ELF-1 (cell line): ENCODE measurements around the gene TMEM184A.

Source experiments
- DNase-seq: peaks from one replicate; pipeline ENCODE4 v3.0.0-alpha.2; 2016; ENCODE audit warnings: low read depth, low spot score

Gene TMEM184A

GRCh38 chr7:1552200-1552599, 3.8 kb downstream of the TMEM184A start:
- no peak for DNase-seq

DNA sequence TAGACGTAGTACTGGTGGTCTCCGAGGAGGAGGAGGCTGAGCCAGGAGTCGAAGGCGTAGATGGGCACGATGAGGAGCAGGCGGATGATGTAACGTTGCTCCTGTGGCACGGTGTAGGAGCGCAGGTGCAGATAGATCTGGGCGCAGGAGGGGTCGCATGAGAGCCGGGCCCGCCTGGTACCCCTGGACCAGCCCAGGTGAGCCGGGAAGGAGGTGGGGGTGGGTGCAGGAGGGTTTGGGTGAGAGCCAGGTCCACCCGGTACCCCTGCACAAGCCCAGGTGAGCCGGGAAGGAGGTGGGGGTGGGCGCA, 5.2 kb downstream of the TMEM184A start:
- no peak for DNase-seq

DNA sequence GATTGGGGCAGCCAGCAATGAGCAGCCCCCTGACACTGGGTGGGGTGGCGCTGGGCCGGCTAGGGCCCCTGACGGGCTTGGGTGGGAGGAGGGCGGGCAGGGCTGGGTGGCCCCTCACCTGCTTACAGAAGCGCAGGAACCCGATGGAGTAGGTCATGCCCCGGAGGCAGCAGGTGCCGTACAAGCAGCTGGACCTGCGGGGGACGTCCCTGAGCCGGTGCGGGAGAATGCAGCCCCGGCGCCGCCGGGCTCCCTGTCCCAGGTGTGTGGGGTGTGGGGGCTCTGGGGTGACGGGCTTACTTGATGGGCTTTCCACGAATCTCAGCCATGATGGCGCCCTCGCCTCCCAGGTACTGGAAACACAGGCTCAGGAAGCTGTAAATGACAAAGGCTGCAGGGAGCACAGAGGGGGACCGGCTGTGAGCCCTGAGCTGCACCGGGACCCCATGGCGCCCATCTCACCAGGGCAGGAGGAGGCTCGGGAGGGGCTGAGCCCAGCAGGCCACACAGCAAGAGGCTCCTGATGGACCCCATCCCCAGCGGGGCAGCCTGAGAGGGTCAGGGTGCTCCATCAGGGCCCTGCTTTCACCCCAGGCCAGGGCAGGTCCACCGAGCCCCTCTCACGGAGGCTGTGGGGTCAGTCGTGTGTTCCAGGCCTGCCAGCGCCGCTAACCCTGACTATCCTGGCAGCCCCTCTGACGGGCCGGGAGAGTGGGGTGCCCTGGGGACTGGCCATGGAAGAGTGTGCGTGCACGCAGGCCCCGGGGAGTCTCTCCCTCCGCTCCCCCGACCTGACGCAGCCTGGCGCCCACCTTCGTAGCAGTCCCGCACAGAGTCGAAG, 5.8 kb downstream of the TMEM184A start:
- no peak for DNase-seq

DNA sequence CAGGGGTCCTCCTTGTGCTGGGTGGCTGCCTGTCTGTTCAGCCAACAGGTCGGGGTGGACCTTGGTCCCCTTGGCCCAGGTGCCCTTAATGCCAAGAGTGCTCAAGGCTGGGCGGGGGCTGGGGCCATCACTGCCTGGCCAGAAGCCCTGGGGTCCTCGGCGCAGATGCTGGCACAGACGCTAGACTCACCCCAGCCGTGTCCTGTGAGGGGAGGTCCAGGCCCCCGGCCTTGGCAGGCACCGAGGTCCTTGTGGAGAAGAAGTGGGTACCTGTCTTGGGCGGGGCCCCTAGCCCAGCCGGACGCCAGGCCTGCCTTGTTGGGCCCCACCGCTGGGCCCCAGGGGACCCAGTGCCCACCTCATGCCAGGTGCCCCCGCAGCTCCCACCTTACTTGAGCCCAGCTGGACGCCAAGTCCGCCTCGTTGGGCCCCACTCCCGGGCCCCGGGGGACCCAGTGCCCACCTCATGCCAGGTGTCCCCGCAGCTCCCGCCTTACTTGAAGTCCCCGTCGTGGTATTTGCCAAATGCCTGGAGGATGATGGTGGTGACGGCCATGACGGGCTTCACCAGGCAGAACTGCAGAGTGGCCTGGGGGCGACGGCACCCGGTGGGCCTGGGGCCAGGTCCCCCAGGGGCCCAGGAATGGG, 6.5 kb downstream of the TMEM184A start:
- DNase-seq: no peak

GRCh38 chr7:1548944-1549343, 7.1 kb downstream of the TMEM184A start:
- DNase-seq: no peak

- DNase-seq: no peak
These were observed 7.6 kb downstream of the TMEM184A start for GRCh38 chr7:1548438-1548831.

- DNase-seq: no peak
These were observed 8.1 kb downstream of the TMEM184A start for GRCh38 chr7:1547777-1548437.

GRCh38 chr7:1546909-1547776, 8.9 kb downstream of the TMEM184A start:
- DNase-seq: no peak

DNA sequence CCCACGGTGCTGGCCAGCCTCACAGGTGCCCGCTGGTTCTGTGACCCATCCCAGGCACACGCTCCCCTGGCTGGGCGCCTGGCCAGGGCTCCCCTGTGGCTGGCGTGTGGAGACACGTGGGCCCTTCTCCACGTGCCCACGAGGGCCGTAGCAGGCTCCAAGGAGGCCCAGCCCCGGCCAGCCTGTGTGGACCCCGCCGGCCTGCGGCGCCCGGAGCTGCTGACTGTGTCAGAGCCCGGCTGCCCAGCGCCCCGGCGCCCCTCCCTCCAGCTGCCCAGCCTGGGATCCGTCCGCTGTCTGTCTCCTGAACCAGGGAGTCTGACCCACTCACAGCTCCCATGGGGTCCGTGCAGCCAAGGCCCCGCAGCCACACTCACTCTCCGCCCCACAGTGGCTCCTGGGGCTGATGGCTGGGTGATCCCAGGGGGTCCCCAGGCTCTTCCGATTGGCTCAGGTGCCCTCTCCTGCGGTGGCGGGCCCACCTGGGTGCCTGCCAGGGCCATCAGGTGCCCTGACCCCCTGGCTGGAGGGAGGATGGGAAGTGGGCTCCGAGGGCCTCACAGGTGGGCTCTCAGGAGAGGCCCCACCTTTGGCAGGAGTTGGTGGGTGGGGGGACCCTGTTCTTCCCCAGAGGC, 9.6 kb downstream of the TMEM184A start:
- DNase-seq: no peak

GRCh38 chr7:1545417-1546246, 10.4 kb downstream of the TMEM184A start:
- no peak for DNase-seq

DNA sequence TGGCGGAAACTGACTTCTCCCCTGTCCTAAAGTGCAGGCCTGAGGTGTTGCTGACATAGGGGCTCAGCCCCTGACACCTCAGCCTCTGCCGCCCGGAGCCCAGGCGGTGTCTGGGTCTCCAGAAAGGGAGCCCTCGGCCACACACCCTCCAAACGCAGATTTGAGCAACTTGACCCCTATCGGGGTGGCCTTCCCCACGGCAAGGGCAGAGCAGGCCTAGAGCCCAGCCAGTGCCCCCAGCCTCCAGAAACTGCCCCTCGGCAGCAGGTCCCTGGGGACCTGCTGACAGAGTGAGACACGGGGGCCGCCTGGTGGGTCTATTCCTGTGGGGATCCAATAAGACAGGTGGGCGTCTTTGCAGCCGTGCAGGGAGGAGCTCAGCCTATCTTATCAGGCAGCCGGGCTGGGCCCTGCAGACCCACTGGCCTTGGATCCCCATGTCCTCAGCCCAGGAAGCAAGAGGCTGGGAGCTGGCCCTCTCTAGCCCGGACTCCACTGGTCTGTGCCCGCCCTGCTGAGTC, 11.0 kb downstream of the TMEM184A start:
- DNase-seq: no peak

DNA sequence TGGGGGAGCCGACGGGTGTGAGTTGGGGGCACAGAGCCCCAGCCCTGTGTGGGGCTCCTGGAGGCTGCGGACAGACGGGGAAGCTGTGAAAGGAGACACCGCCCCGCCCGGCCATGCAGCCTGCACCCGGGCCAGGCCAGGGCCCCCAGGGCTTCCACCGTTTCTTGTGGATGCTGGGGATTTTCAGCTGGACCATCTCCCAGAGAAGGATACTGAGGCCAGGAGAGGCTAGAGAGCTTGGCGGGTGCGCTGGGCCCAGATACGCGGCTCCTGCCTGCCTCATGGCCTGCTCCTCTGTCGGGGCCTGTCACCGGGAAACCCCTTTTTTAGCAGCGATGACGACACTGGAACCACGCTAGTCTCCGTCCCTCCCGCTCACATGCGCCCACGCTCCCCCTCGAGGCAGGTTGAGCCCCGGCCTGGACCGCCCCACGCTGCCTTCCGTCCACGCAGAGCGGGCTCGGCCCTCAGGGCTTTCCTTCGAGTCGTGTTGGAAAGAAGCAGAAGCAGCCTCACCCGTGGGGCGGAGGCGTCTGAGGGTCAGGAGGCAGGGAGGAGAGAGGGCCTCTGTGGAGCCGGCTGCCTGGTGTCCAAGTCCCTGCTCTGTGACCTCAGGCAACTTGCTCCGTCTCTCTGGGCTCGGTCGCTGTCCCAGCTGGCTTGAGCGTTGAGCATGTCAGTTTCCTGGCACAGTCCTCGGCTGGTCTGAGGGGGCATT, 11.7 kb downstream of the TMEM184A start:
- DNase-seq: no peak

- DNase-seq: no peak
These were observed 12.2 kb downstream of the TMEM184A start for GRCh38 chr7:1543826-1544177.

DNA sequence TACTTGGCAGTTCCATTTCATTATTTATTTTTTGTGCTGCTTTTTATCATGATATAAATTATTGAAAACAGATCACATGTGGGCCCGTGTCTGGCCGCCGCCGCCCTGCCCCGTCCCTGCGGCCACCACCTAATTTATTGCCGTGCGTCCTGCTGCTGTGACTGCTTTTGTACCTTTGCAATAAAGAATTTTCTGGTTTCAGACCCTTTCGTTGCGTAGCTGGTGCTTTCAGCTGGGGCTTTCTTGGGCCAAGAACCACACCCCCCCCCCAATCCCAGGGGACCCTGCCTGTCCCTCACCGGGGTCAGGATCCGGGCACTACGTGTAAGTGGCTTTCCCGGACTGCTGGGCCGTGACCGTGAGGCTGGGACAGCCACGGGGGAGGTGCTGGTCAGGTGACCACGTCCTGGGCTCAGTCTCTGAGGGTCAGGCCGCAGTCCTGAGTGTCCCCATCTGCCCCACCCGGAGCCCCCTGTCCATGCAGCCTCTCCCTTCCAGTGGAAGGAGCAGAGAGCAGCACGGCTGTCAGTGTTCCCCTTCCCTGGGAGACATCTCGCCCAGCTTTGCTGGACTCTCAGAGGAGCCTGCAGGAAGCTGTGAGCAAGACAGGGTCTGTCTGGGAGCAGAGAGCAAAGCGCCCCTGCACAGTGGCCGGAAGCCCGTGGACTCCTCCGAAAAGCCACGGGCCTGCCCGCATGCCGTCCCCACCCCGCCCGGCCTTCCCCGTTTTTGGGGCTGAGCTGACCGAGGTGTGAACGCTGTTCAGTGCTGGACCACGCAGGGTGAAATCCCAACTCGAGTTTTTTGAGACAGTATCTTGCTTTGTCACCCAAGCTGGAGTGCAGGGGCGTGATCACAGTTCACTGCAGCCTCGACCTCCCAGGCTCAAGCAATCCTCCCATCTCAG, 12.9 kb downstream of the TMEM184A start:
- no peak for DNase-seq

DNA sequence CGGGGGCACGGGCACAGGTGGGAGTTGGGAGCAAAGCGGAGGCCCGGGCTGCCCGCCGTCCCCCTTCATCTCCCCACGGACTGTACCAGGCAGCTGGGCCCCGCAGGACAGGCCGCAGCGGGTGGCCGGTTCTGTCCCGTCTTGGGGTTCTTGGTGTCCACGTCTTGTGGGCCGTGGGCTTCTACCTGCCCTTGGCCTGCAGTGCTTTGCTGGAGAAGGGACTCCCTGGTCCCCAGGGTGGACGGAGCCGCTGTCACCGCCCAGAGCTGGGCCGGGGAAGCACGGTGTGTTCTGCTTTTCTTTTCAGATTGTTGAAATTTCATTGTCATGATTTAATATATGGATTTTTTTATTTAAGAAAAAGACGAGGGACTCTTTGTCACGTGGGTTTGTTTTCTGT, 13.7 kb downstream of the TMEM184A start:
- DNase-seq: no peak

DNA sequence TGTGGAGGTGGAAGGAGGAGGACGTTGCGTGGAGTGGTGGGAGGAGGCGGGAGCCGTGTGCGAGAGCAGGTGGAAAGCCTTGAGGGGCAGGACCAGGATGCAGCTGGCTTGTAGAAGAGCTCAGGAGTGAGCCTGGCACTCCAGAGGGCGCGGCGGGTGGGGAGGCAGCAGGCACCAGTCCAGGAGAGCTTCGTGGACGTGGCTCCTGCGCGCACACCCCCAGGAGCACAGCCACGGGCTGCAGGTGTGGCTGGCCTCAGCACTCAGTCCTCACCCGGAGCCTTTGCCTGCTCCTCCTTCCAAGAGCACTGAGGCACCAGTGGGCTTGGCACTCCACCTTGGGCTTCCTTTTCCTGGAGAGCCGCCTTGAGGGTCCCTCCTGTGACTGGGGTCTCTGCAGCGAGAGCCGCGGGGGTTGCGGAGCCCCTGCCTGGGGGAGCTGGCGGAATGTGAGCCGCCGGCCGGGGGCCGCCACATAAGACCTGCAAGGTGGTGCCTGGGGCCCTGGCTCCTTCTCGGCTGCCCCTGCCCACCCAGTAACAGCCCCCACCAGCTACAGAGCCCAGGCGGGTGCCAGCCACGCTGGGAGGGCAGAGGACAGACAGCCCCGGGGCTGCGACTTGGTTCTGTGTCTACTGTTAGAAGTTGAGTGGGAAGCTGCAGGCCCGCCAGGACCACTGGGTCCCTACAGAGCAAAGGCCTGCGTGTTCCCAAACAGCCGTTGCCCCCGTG, 14.4 kb downstream of the TMEM184A start:
- no peak for DNase-seq

- DNase-seq: no peak
These were observed 15.2 kb downstream of the TMEM184A start for GRCh38 chr7:1540776-1541271.
